DOHH2 (cell line): Measurements from ENCODE around the gene ATAD3B.
A peak's percentile ranks its signal among the peaks of the same experiment; 100 is the strongest.
"Not testable (repeated sequence)": the region's sequence is repeated elsewhere in the genome, so short reads cannot be mapped to it uniquely, and the experiment has no call there.

Source experiments
- H3F3A ChIP-seq: fragments of 200-600 bp; sonication (generic), shearing (Covaris generic); 2 replicates; pipeline ENCODE4 v1.6.0; 2016; ENCODE audit warnings: antibody characterized with exemption, mild to moderate bottlenecking; ENCODE audit not compliant: control insufficient read depth, insufficient read depth
- H3K27ac ChIP-seq: fragments of 200-600 bp; sonication (generic); 2 replicates; pipeline ENCODE4 v1.5.1; 2014; ENCODE audit warnings: low read depth, mild to moderate bottlenecking, low read length, moderate library complexity
- H3K27me3 ChIP-seq: fragments of 200-600 bp; sonication (generic); 2 replicates; pipeline ENCODE4 v1.6.1; 2014; ENCODE audit warnings: mild to moderate bottlenecking, low read length, mixed read lengths; ENCODE audit not compliant: control insufficient read depth
- H3K36me3 ChIP-seq: fragments of 200-600 bp; sonication (generic); 2 replicates; pipeline ENCODE4 v1.6.1; 2014; ENCODE audit warnings: mild to moderate bottlenecking, low read length, moderate library complexity, mixed read lengths; ENCODE audit not compliant: control insufficient read depth
- H3K4me1 ChIP-seq: fragments of 200-600 bp; sonication (generic); 2 replicates; pipeline ENCODE4 v1.6.1; 2014; ENCODE audit warnings: mild to moderate bottlenecking, low read length, mixed read lengths; ENCODE audit not compliant: control insufficient read depth
- H3K4me2 ChIP-seq: fragments of 200-600 bp; sonication (generic); 2 replicates; pipeline ENCODE4 v1.6.0; 2014; ENCODE audit warnings: mild to moderate bottlenecking, low read length, moderate library complexity
- H3K4me3 ChIP-seq: fragments of 200-600 bp; sonication (generic); 2 replicates; pipeline ENCODE4 v1.5.1; 2014; ENCODE audit warnings: mild to moderate bottlenecking, low read length, mixed read lengths
- H3K79me2 ChIP-seq: fragments of 200-600 bp; sonication (generic); 2 replicates; pipeline ENCODE4 v1.6.1; 2014; ENCODE audit warnings: mild to moderate bottlenecking, low read length, mixed read lengths; ENCODE audit not compliant: control insufficient read depth
- H3K9me2 ChIP-seq: fragments of 200-600 bp; sonication (generic); replicated peaks from 2 replicates; pipeline ENCODE4 v1.6.1; 2014; ENCODE audit warnings: mild to moderate bottlenecking, low read length, mixed read lengths; ENCODE audit not compliant: control insufficient read depth
- H3K9me3 ChIP-seq: fragments of 200-600 bp; sonication (generic); 2 replicates; pipeline ENCODE4 v1.6.1; 2014; ENCODE audit warnings: antibody characterized with exemption, low read length, mixed read lengths; ENCODE audit not compliant: control insufficient read depth, insufficient read depth
- H4K20me1 ChIP-seq: fragments of 200-600 bp; sonication (generic); 2 replicates; pipeline ENCODE4 v1.6.0; 2014; ENCODE audit warnings: low read depth, mild to moderate bottlenecking, antibody characterized with exemption, low read length, moderate library complexity; ENCODE audit not compliant: control insufficient read depth, insufficient read depth
- EZH2phosphoT487 ChIP-seq: fragments of 200-600 bp; sonication (generic); IDR thresholded peaks from 2 replicates; pipeline ENCODE4 v1.6.1; 2017; ENCODE audit warnings: borderline replicate concordance, mild to moderate bottlenecking, antibody characterized with exemption, low read length, moderate library complexity, mixed read lengths
- TF ChIP-seq, protein P1 (sequence below): fragments of 200-600 bp; sonication (generic); IDR thresholded peaks from one replicate; pipeline ENCODE4 v1.5.1; 2014; ENCODE audit warnings: antibody characterized with exemption, mild to moderate bottlenecking, low read depth, low read length; ENCODE audit not compliant: poor library complexity, severe bottlenecking

The ATAD3B gene

DNA sequence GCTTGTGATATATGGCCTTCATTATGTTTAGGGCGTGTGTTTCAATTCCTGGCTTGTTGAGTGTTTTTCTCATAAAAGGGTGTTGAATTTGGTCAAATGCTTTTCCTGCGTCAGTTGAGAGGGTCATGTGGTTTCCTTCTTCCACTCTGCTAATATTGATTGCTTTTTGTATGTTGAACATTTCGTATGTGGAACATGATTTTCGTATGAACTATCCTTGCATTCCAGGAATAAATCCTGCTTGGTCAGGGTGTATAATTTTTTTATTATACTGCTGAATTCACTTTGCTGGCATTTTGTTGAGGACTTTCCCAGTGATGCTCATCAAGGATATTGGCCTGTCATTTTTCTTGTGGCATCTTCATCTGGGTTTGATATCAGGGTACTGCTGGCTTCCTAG is 35.7 kb downstream of the ATAD3B start:
- Histone ChIP-seq H3K4me3 (no peak overlapping the region), H3K79me2 (peaks cover 16% of the 10 kb centered on the region), H3K9me2 (no peaks in the 10 kb centered on the region), H3K4me2 (no peak overlapping the region), H3K27ac (no peak overlapping the region), H3K27me3 (no peaks in the 10 kb centered on the region), H3K9me3 (no peaks in the 10 kb centered on the region), H3K36me3 (peaks cover 4% of the 10 kb centered on the region; the same call in 1 of the 2 replicates), H4K20me1 (no peaks in the 10 kb centered on the region), H3F3A (peaks cover 7% of the 10 kb centered on the region), H3K4me1 (peaks cover 22% of the 10 kb centered on the region)
- no peak for TF ChIP-seq EZH2phosphoT487
- TF ChIP-seq, protein P1, sequence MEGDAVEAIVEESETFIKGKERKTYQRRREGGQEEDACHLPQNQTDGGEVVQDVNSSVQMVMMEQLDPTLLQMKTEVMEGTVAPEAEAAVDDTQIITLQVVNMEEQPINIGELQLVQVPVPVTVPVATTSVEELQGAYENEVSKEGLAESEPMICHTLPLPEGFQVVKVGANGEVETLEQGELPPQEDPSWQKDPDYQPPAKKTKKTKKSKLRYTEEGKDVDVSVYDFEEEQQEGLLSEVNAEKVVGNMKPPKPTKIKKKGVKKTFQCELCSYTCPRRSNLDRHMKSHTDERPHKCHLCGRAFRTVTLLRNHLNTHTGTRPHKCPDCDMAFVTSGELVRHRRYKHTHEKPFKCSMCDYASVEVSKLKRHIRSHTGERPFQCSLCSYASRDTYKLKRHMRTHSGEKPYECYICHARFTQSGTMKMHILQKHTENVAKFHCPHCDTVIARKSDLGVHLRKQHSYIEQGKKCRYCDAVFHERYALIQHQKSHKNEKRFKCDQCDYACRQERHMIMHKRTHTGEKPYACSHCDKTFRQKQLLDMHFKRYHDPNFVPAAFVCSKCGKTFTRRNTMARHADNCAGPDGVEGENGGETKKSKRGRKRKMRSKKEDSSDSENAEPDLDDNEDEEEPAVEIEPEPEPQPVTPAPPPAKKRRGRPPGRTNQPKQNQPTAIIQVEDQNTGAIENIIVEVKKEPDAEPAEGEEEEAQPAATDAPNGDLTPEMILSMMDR = no peak

DNA sequence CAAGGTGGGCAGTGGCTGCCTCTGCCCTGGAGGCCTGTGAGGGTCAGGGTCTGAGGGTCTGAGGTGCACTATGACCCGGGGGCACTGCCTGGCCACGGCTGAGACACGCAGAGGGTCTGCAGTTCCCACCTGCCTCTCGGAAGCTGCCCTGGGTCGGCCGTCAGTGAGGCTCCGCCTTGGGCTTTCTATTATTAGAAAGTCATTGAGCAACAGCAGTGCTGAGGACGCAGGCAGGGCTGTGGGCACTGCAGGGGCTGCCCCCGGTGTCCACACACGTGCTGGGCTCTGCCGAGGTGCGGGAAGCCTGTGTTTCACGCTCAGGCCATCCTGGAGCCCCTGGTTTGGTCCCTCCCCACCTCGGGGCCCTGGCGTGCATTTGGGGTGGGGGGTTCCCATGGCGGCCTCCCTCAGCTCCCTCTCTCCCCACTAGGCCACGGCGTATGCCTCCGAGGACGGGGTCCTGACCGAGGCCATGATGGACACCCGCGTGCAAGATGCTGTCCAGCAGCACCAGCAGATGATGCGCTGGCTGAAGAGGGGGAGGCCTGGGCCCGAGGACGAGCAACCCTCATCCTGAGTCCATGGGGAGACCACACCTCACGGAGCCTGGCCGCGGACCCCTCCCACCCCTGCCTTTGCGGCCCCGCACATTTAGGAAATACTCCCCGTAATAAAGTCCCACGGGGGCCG is 37.4 kb downstream of the ATAD3B start:
- Histone ChIP-seq H3K79me2 (peaks cover 31% of the 10 kb centered on the region), H3K4me1 (peaks cover 22% of the 10 kb centered on the region)
- H3K4me2 ChIP-seq, H3K36me3 ChIP-seq, H3K9me2 ChIP-seq, H3F3A ChIP-seq, H3K27ac ChIP-seq, H3K9me3 ChIP-seq, H3K27me3 ChIP-seq, H4K20me1 ChIP-seq, H3K4me3 ChIP-seq: not testable (repeated sequence)

DNA sequence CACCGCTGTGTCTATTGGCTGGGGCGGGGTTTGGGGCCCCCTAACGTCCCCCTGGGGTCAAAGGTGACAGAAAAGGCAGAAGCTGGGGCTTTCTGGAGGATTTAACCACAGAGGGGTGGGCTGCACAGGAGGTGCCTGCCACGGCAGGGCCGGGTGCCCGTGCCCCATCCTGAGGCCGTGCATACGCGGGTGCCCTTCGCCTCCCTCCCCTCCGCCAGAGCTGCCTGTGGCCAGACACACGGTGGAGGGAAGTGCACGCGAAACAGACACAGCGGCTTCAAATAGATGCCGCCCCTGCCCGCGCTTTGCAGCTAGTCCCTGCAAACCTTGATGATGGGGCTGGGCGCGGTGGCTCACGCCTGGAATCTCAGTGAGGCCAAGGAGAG is 37.9 kb downstream of the ATAD3B start:
- not testable (repeated sequence) for H3K36me3 ChIP-seq, H3K4me3 ChIP-seq, H3F3A ChIP-seq, H3K27me3 ChIP-seq, H3K4me2 ChIP-seq, H3K9me2 ChIP-seq, H3K27ac ChIP-seq, H4K20me1 ChIP-seq, H3K9me3 ChIP-seq
- peaks cover 21% of the 10 kb centered on the region for H3K4me1 ChIP-seq
- peaks cover 36% of the 10 kb centered on the region for H3K79me2 ChIP-seq

DNA sequence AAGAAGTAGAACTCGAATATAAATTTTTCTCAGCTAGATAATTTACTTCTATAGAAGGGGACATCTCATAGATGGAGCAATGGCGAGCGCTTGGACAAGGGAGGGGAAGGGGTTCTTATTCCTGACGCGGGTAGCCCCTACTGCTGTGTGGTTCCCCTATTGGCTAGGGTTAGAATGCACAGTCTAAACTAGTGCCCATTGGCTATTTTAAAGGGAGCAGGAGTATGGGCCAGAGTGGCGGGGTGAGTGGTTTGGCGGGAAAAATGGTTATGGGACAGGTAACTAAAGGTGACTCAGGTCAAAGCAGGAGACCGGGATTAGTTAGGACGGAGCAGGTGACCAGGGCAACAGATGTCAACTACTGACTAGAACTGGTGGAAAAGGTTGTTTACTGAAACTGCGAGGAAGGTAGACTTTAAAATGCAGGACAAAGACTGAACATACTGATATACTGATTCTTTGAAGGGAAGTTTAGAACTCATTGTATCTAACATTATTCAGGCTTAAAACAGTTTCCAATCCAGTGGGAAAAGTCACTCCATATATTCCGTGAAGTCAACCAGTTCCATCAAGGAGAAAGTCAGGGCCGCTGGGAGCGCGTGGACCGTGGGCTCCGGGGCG is 39.5 kb downstream of the ATAD3B start:
- peak overlapping the region; percentile 74 for H3K27ac ChIP-seq
- no peaks in the 10 kb centered on the region for H3K27me3 ChIP-seq
- H3K4me3 ChIP-seq = peak overlapping the region; percentile 97
- no peaks in the 10 kb centered on the region for H4K20me1 ChIP-seq
- TF ChIP-seq, protein P1 = no peak
- TF ChIP-seq EZH2phosphoT487 = no peak
- H3K36me3 ChIP-seq = peaks cover 15% of the 10 kb centered on the region
- H3K4me2 ChIP-seq = peak overlapping the region; percentile 80
- peaks cover 6% of the 10 kb centered on the region; the same call in 1 of the 2 replicates for H3F3A ChIP-seq
- no peaks in the 10 kb centered on the region for H3K9me2 ChIP-seq
- H3K79me2 ChIP-seq = peaks cover 50% of the 10 kb centered on the region
- peaks cover 10% of the 10 kb centered on the region for H3K4me1 ChIP-seq
- no peaks in the 10 kb centered on the region for H3K9me3 ChIP-seq
